Testis (tissue), 2 donors: ENCODE results near the gene CUX1.

Experiments used
- CTCF ChIP-seq, 3 experiments: fragments of 450-650 bp in 2 of 3; fragments of 200-600 bp in 1 of 3; sonication (generic) in 1 of 3; IDR thresholded peaks; one replicate each; pipeline ENCODE4 v1.5.1; 2016 to 2019; ENCODE audit warnings: antibody characterized with exemption in 3 of 3, mild to moderate bottlenecking in 2 of 3, moderate library complexity in 1 of 3
- POLR2A ChIP-seq: fragments of 450-650 bp; IDR thresholded peaks from one replicate; pipeline ENCODE4 v1.6.1; 2017; ENCODE audit warnings: antibody characterized with exemption, mild to moderate bottlenecking, moderate library complexity

- TF ChIP-seq CTCF (IDR thresholded peaks at IDR 0.05) (no peak), POLR2A (no peak)
Observed at GRCh38 chr7:102055181-102055976, 238.0 kb downstream of the CUX1 start.
